GM12874 (cell line): ENCODE measurements around the gene WDR49.

Experiments used
- CTCF ChIP-seq: IDR thresholded peaks from 2 replicates; pipeline ENCODE4 v1.5.1; 2011; ENCODE audit warnings: low read depth, mild to moderate bottlenecking, control low read depth, low read length, moderate library complexity; ENCODE audit not compliant: insufficient read depth

Gene WDR49

GRCh38 chr3:167451282-167451681 lies 202.5 kb downstream of the WDR49 start:
- TF ChIP-seq CTCF, result no peak

- no peak for TF ChIP-seq CTCF
Observed at GRCh38 chr3:167450675-167451074, 203.1 kb downstream of the WDR49 start.

- TF ChIP-seq CTCF, result no peak
Observed at GRCh38 chr3:167450195-167450594, 203.5 kb downstream of the WDR49 start.

GRCh38 chr3:167445491-167445890 lies 208.3 kb downstream of the WDR49 start:
- TF ChIP-seq CTCF, result no peak

GRCh38 chr3:167441256-167441655 lies 212.5 kb downstream of the WDR49 start:
- no peak for TF ChIP-seq CTCF

- TF ChIP-seq CTCF, result no peak
Observed at GRCh38 chr3:167437428-167438139, 216.2 kb downstream of the WDR49 start.
